OCI-LY7 (cell line): ENCODE measurements around the gene SYTL2. TPM values are rescaled to one million over a fixed set of nuclear protein-coding genes. Genes with fewer than 3 reads are reported as not detected.

Source experiments
- BruUV-seq: library from RNA; stranded (reverse); fragments of 400-500 nt; replicated peaks from 2 replicates; lab custom pipeline; 2021; lab: Mats Ljungman, UMichigan
- CTCF ChIA-PET: fragments of 300-600 bp; sonication (Branson Sonifier 250); formaldehyde crosslinking; loops from one replicate; lab custom pipeline; 2022; ENCODE audit warnings: antibody characterized with exemption; ENCODE audit not compliant: unreplicated experiment; lab: Charles Lee
- POLR2A ChIA-PET: fragments of 300-600 bp; sonication (Branson Sonifier 250); formaldehyde crosslinking; loops from one replicate; lab custom pipeline; 2022; ENCODE audit warnings: antibody characterized with exemption; lab: Charles Lee
- DNase-seq: peaks from one replicate; pipeline ENCODE4 v3.0.0-alpha.2; 2015; ENCODE audit warnings: low spot score
- H2AFZ ChIP-seq: fragments of 200-600 bp; sonication (generic), shearing (Covaris generic); 2 replicates; pipeline ENCODE4 v1.6.1; 2014; ENCODE audit warnings: mild to moderate bottlenecking, antibody characterized with exemption, low read length, moderate library complexity
- H3K27ac ChIP-seq: fragments of 200-600 bp; sonication (generic); 2 replicates; pipeline ENCODE4 v1.5.1; 2014; ENCODE audit warnings: mixed run types, low read depth, mild to moderate bottlenecking, moderate library complexity, low read length, inconsistent platforms; ENCODE audit not compliant: poor library complexity, severe bottlenecking
- H3K36me3 ChIP-seq: fragments of 200-600 bp; sonication (generic); 2 replicates; pipeline ENCODE4 v1.6.1; 2014; ENCODE audit warnings: mild to moderate bottlenecking, antibody characterized with exemption, low read length, moderate library complexity, mixed read lengths; ENCODE audit not compliant: insufficient read depth
- H3K4me1 ChIP-seq: fragments of 200-600 bp; sonication (generic); 2 replicates; pipeline ENCODE4 v1.5.1; 2014; ENCODE audit warnings: mild to moderate bottlenecking, low read length; ENCODE audit not compliant: insufficient read depth, poor library complexity, severe bottlenecking
- H3K4me2 ChIP-seq: fragments of 200-600 bp; sonication (generic); 2 replicates; pipeline ENCODE4 v1.6.1; 2014; ENCODE audit warnings: mild to moderate bottlenecking, low read length
- H3K4me3 ChIP-seq: fragments of 200-600 bp; sonication (generic); 2 replicates; pipeline ENCODE4 v1.5.1; 2014; ENCODE audit warnings: mild to moderate bottlenecking, low read depth, low read length; ENCODE audit not compliant: poor library complexity, severe bottlenecking
- H3K79me2 ChIP-seq: fragments of 200-600 bp; sonication (generic); 2 replicates; pipeline ENCODE4 v1.6.1; 2016; ENCODE audit warnings: low read depth, mild to moderate bottlenecking, low read length, moderate library complexity, mixed read lengths; ENCODE audit not compliant: insufficient read depth
- H3K9me2 ChIP-seq: fragments of 200-600 bp; sonication (generic); 2 replicates; pipeline ENCODE4 v1.6.1; 2016; ENCODE audit warnings: mild to moderate bottlenecking, low read length, mixed read lengths; ENCODE audit not compliant: insufficient read depth
- H3K9me3 ChIP-seq: fragments of 200-600 bp; sonication (generic); 2 replicates; pipeline ENCODE4 v1.6.1; 2014; ENCODE audit warnings: mild to moderate bottlenecking, mixed run types, low read length, mixed read lengths
- H4K20me1 ChIP-seq: fragments of 200-600 bp; sonication (generic); 2 replicates; pipeline ENCODE4 v1.6.1; 2014; ENCODE audit warnings: mild to moderate bottlenecking, antibody characterized with exemption, low read length, moderate library complexity, mixed read lengths; ENCODE audit not compliant: insufficient read depth
- EZH2phosphoT487 ChIP-seq: fragments of 200-600 bp; sonication (generic); IDR thresholded peaks from 2 replicates; pipeline ENCODE4 v1.6.1; 2018; ENCODE audit warnings: low read depth, borderline replicate concordance, mild to moderate bottlenecking, mixed run types, antibody characterized with exemption, low read length, moderate library complexity, mixed read lengths
- intact Hi-C: fragments of 100-400 bp; cut with micrococcal nuclease; formaldehyde crosslinking; loops from one replicate; pipeline ENCODE4 v1.10.0; 2022; ENCODE audit not compliant: unreplicated experiment
- total RNA-seq, 2 experiments: library from RNA; depleted of rRNA in 1 of 2; stranded (reverse); fragments of >200 nt in 1 of 2; shearing (Covaris generic) in 1 of 2; gene quantifications; 2 replicates each; pipeline ENCODE4 v1.2.3, GENCODE V29; 2014 to 2022
- TF ChIP-seq, protein P1 (sequence below): fragments of 200-600 bp; sonication (generic); conservative IDR thresholded peaks from 2 replicates; pipeline ENCODE4 v1.5.1; 2014; ENCODE audit warnings: mild to moderate bottlenecking, antibody characterized with exemption, low read length, moderate library complexity, mixed read lengths

Gene SYTL2
- total RNA-seq, 2 experiments from 2014 or later: 2.6 to 5.1 TPM

DNA sequence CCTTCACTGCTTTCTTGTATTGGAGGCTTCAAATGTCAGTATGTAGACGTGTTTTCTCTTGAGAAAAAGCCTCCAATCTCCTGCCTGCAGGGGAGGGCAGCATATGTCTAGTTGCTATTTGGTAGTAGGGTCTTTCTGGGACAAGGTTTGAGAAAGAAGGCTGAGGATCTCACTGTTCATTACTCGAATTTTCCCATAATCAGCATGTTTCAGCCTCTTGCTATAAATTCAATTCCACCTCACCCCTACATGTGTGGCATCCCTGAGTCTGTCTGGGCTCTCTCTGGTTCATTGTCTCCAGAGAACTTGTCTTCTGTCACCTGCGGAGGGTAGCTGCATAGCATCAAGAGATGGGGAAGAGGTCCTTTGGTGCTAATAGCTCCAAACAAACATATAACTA lies 24.8 kb upstream of the SYTL2 start:
- Histone ChIP-seq H3K4me2 (no peak overlapping the region), H3K27ac (no peak overlapping the region), H3K9me2 (no peaks in the 10 kb centered on the region), H3K4me3 (no peak overlapping the region), H4K20me1 (no peaks in the 10 kb centered on the region), H3K9me3 (no peaks in the 10 kb centered on the region), H3K4me1 (no peaks in the 10 kb centered on the region), H3K36me3 (no peaks in the 10 kb centered on the region), H3K79me2 (no peaks in the 10 kb centered on the region), H2AFZ (no peak overlapping the region)
- intact Hi-C loops: no loop called here
- TF ChIP-seq EZH2phosphoT487: no peak
- no TSS peak for BruUV-seq
- DNase-seq: no peak
- ChIA-PET POLR2A (no interaction called here), CTCF (no interaction called here)

DNA sequence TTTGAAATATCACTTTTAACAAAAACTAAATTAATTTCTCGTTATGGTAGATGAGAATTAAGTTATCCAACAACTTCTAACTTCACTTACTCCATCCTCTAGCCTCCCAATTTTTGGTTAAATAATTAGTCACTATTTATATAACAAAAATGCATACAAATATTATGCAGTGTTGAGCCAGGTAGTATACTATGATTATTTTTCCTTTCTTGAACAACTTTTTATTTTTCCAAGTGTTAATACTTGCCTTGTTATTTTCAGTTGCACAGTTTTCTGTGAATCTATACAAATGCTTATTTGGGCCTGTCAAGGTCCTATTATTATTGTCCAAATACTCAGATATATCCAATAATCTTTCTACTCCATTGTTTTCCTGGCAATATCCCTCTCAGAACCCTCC lies 24.3 kb upstream of the SYTL2 start:
- TF ChIP-seq, protein P1, sequence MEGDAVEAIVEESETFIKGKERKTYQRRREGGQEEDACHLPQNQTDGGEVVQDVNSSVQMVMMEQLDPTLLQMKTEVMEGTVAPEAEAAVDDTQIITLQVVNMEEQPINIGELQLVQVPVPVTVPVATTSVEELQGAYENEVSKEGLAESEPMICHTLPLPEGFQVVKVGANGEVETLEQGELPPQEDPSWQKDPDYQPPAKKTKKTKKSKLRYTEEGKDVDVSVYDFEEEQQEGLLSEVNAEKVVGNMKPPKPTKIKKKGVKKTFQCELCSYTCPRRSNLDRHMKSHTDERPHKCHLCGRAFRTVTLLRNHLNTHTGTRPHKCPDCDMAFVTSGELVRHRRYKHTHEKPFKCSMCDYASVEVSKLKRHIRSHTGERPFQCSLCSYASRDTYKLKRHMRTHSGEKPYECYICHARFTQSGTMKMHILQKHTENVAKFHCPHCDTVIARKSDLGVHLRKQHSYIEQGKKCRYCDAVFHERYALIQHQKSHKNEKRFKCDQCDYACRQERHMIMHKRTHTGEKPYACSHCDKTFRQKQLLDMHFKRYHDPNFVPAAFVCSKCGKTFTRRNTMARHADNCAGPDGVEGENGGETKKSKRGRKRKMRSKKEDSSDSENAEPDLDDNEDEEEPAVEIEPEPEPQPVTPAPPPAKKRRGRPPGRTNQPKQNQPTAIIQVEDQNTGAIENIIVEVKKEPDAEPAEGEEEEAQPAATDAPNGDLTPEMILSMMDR: no peak
- TF ChIP-seq EZH2phosphoT487: no peak
- no peak for DNase-seq
- no peaks in the 10 kb centered on the region for H3K36me3 ChIP-seq
- CTCF ChIA-PET: no interaction called here
- H3K4me3 ChIP-seq: no peak overlapping the region
- POLR2A ChIA-PET: interaction anchor here (1.2 kb wide), 1 partner anchor 191 kb away, joined by 4 read pairs; no protein-coding TSS in a partner anchor
- no peak overlapping the region for H3K27ac ChIP-seq
- intact Hi-C loops: no loop called here
- no peaks in the 10 kb centered on the region for H3K9me2 ChIP-seq
- no TSS peak for BruUV-seq
- H2AFZ ChIP-seq: no peak overlapping the region
- no peaks in the 10 kb centered on the region for H3K4me1 ChIP-seq
- no peaks in the 10 kb centered on the region for H3K9me3 ChIP-seq
- H3K4me2 ChIP-seq: no peak overlapping the region
- H4K20me1 ChIP-seq: no peaks in the 10 kb centered on the region
- H3K79me2 ChIP-seq: no peaks in the 10 kb centered on the region

DNA sequence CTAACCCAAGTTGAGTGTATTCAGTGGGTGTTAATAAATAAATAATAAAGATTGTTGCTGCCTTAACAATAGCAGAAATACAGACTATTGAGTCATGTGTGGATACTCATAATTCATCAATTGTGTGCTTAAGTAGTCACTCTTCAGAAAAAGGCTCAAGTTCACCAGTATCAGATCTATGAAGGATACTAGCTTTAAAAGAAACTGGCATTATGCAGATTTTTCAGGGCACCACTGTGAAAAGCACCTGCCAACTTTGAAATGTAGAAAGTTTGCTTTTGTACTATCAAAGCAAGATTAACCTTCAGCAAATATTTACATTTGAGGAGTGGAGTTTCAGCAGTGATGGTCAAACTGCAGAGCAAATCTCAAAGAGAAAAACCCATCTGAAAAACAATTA lies 20.1 kb upstream of the SYTL2 start:
- Histone ChIP-seq H3K4me2 (no peak overlapping the region), H3K9me3 (no peaks in the 10 kb centered on the region), H2AFZ (no peak overlapping the region), H3K79me2 (no peaks in the 10 kb centered on the region), H3K9me2 (no peaks in the 10 kb centered on the region), H3K4me3 (no peak overlapping the region), H3K36me3 (no peaks in the 10 kb centered on the region), H4K20me1 (no peaks in the 10 kb centered on the region), H3K27ac (no peak overlapping the region), H3K4me1 (no peaks in the 10 kb centered on the region)
- ChIA-PET CTCF (no interaction called here), POLR2A (no interaction called here)
- intact Hi-C loops: no loop called here
- no peak for DNase-seq
- TF ChIP-seq, protein P1: no peak
- TF ChIP-seq EZH2phosphoT487: no peak
- no TSS peak for BruUV-seq
